Colonic mucosa (tissue), 4 donors: ENCODE measurements around the gene SLC9A9. TPM values are rescaled to one million over a fixed set of nuclear protein-coding genes. Genes with fewer than 3 reads are reported as not detected.

Experiments
- DNase-seq: peaks from one replicate; pipeline ENCODE4 v3.0.0-alpha.2; 2020
- H3K27ac ChIP-seq: fragments of 200-600 bp; one replicate; pipeline ENCODE4 v1.8.0; 2021
- H3K27me3 ChIP-seq: fragments of 200-600 bp; one replicate; pipeline ENCODE4 v1.8.0; 2021
- H3K36me3 ChIP-seq: fragments of 200-600 bp; one replicate; pipeline ENCODE4 v1.8.0; 2021
- H3K4me1 ChIP-seq: fragments of 200-600 bp; one replicate; pipeline ENCODE4 v1.8.0; 2021; ENCODE audit warnings: mild to moderate bottlenecking
- H3K4me3 ChIP-seq: fragments of 200-600 bp; one replicate; pipeline ENCODE4 v1.8.0; 2021
- H3K9ac ChIP-seq, 2 donors: one replicate each; pipeline ENCODE4 v1.7.0; 2013; ENCODE audit warnings: control low read depth in 2 of 2, low read depth in 2 of 2, low read length in 2 of 2
- H3K9me3 ChIP-seq: fragments of 200-600 bp; one replicate; pipeline ENCODE4 v1.8.0; 2021
- CTCF ChIP-seq: fragments of 200-600 bp; IDR thresholded peaks from one replicate; pipeline ENCODE4 v1.8.0; 2022; ENCODE audit warnings: antibody characterized with exemption, mild to moderate bottlenecking
- intact Hi-C: fragments of 100-400 bp; cut with DNase I; formaldehyde crosslinking; loops from one replicate; pipeline ENCODE4 v1.14.1; 2022
- total RNA-seq, 2 donors: library from RNA; stranded (reverse); fragmentation: NEBNext Ultra II Directional in 1 of 2; extraction: Animal tissue kit (Norgen Biotek cat#: 25700) in 1 of 2; gene quantifications; one replicate each; pipeline ENCODE4 v1.2.1, GENCODE V29; 2021
- donor health status: healthy.
- donor health status: DM: no; HTN: no; CAD: no.
- donor health status: DM: no; HTN: no; CAD: no.

SLC9A9 gene
- total RNA-seq, 2 donors from 2014 or later, result 2.5 to 6.5 TPM

- TF ChIP-seq CTCF, result no peak
- intact Hi-C loops, result no loop called here
- H3K36me3 ChIP-seq, result no peaks in the 10 kb centered on the region
- no peak overlapping the region for H3K4me3 ChIP-seq
- no peaks in the 10 kb centered on the region for H3K9me3 ChIP-seq
- no peak for DNase-seq
- no peaks in the 10 kb centered on the region for H3K27me3 ChIP-seq
- no peak overlapping the region for H3K9ac ChIP-seq
- H3K27ac ChIP-seq, result no peak overlapping the region
- H3K4me1 ChIP-seq, result no peaks in the 10 kb centered on the region
Observed at GRCh38 chr3:143445118-143445517, 403.1 kb downstream of the SLC9A9 start.

DNA sequence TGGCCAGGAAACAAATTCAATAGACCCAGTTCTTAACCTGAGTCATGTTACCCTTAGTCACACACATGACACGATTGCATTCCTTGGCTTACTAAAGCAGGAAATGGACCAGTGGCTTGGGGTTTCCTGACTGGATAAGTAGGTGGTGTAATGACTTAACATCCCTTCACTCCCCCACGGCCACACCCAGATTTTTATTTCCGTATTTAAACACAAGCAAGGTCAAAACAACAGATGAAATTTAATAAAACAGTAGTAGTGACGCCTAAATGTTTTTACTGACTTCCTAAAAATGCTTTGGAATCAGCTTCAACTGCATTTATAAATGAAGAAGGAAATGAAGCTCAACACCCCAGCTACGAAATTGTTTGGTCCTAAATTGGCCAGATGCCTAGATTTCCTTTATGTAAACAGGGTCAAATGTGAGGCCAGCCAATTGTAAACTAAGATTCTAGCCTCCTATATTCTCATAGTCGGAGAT, 404.4 kb downstream of the SLC9A9 start:
- H3K9ac ChIP-seq, result no peak overlapping the region
- peak overlapping the region; percentile 60 for H3K27ac ChIP-seq
- H3K36me3 ChIP-seq, result no peaks in the 10 kb centered on the region
- no peaks in the 10 kb centered on the region for H3K4me1 ChIP-seq
- intact Hi-C loops, result no loop called here
- DNase-seq, result peak; percentile 70
- no peaks in the 10 kb centered on the region for H3K27me3 ChIP-seq
- H3K9me3 ChIP-seq, result no peaks in the 10 kb centered on the region
- TF ChIP-seq CTCF, result no peak
- no peak overlapping the region for H3K4me3 ChIP-seq

- intact Hi-C loops, result no loop called here
- no peak overlapping the region for H3K9ac ChIP-seq
- H3K36me3 ChIP-seq, result no peaks in the 10 kb centered on the region
- peak overlapping the region; percentile 60 for H3K27ac ChIP-seq
- H3K27me3 ChIP-seq, result no peaks in the 10 kb centered on the region
- no peaks in the 10 kb centered on the region for H3K9me3 ChIP-seq
- H3K4me3 ChIP-seq, result no peak overlapping the region
- H3K4me1 ChIP-seq, result no peaks in the 10 kb centered on the region
- no peak for TF ChIP-seq CTCF
- DNase-seq, result no peak
Observed at GRCh38 chr3:143442814-143443447, 405.3 kb downstream of the SLC9A9 start.

GRCh38 chr3:143441516-143442171, 406.6 kb downstream of the SLC9A9 start:
- TF ChIP-seq CTCF, result no peak
- H3K36me3 ChIP-seq, result no peaks in the 10 kb centered on the region
- no peaks in the 10 kb centered on the region for H3K9me3 ChIP-seq
- no peak for DNase-seq
- intact Hi-C loops, result no loop called here
- H3K4me3 ChIP-seq, result no peak overlapping the region
- no peak overlapping the region for H3K27ac ChIP-seq
- H3K27me3 ChIP-seq, result no peaks in the 10 kb centered on the region
- no peak overlapping the region for H3K9ac ChIP-seq
- H3K4me1 ChIP-seq, result no peaks in the 10 kb centered on the region

DNA sequence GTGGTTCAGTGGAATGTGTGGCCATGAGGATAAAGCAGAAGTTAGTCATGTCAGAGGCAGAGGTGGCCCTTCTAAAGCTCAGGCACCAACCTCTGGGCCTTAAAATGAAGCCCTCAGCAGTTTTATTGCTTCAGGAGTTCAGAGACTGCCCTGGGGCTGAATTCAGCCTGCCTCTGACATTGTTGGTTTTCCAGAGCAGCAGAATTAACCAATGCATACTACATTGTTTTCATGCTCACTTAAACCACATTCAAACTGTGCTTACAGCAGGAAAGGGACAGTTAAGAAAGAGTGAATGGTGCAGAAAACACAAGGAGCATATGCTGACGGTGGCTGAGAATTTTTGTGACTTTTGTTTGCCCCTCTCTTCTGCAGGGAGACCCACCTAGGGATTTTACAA, 408.5 kb downstream of the SLC9A9 start:
- intact Hi-C loops, result loop anchor here (10.0 kb wide), 1 partner anchor 205 kb away; no protein-coding TSS in a partner anchor
- H3K9ac ChIP-seq, result no peak overlapping the region
- H3K4me1 ChIP-seq, result no peaks in the 10 kb centered on the region
- TF ChIP-seq CTCF, result no peak
- no peaks in the 10 kb centered on the region for H3K27me3 ChIP-seq
- no peak for DNase-seq
- H3K27ac ChIP-seq, result no peak overlapping the region
- H3K36me3 ChIP-seq, result no peaks in the 10 kb centered on the region
- no peak overlapping the region for H3K4me3 ChIP-seq
- no peaks in the 10 kb centered on the region for H3K9me3 ChIP-seq
